ENCODE measurements around the gene PIP5K1C. TPM values are rescaled to one million over a fixed set of nuclear protein-coding genes. Genes with fewer than 3 reads are reported as not detected.

PIP5K1C gene
- total RNA-seq, 3 donors from 2014 or later, result 14.6 to 15.7 (median 15.7) TPM

GRCh38 chr19:3636506-3636905, 63.8 kb downstream of the PIP5K1C start:
- no peak overlapping the region for H3K27ac ChIP-seq
- intact Hi-C loops (cut with DNase I; ENCODE audit: low total_unique reads), result no loop called here
- H3K9me3 ChIP-seq, result no peaks in the 10 kb centered on the region
- H3K36me3 ChIP-seq, result no peaks in the 10 kb centered on the region
- TF ChIP-seq POLR2A (IDR thresholded peaks at IDR 0.05) (no peak), CTCF (IDR thresholded peaks at IDR 0.05) (no peak), POLR2AphosphoS5 (IDR thresholded peaks at IDR 0.05) (no peak)
- H3K27me3 ChIP-seq, result no peaks in the 10 kb centered on the region
- no peak for DNase-seq (ENCODE audit: low spot score in 2 of 2)
- H3K4me3 ChIP-seq, result no peak overlapping the region
- H3K4me1 ChIP-seq, result no peaks in the 10 kb centered on the region

GRCh38 chr19:3634496-3635045, 65.7 kb downstream of the PIP5K1C start:
- no peaks in the 10 kb centered on the region for H3K36me3 ChIP-seq
- no peak overlapping the region for H3K27ac ChIP-seq
- no peaks in the 10 kb centered on the region for H3K4me1 ChIP-seq
- no peak for DNase-seq (ENCODE audit: low spot score in 2 of 2)
- intact Hi-C loops (cut with DNase I; ENCODE audit: low total_unique reads), result no loop called here
- no peak overlapping the region for H3K4me3 ChIP-seq
- H3K27me3 ChIP-seq, result no peaks in the 10 kb centered on the region
- H3K9me3 ChIP-seq, result no peaks in the 10 kb centered on the region
- no peak for TF ChIP-seq POLR2A (IDR thresholded peaks at IDR 0.05)
- TF ChIP-seq CTCF (IDR thresholded peaks at IDR 0.05), result no peak
- no peak for TF ChIP-seq POLR2AphosphoS5 (IDR thresholded peaks at IDR 0.05)

DNA sequence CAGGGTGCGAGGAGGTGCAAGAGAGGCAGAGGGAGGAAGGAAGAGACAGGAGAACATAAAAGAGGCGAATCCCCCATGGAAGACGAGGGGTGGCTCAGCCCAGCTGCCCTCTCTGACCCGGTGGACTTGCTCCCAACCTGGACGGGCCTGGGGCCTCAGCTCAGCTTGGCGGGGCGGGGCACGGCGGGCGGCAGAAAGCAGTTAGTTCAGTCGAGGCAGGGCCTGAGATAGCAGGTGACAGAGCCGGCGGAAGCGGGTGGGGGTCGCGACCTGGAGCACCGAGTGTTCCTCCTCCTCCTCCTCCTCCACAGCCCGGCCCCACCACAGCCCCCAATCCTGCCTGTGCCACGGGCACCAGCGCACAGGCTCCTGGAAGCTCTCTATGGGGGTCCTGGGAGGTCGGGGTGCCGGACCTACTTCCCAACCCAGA, 66.7 kb downstream of the PIP5K1C start:
- no peak overlapping the region for H3K27ac ChIP-seq
- H3K4me3 ChIP-seq, result no peak overlapping the region
- no peak for DNase-seq (ENCODE audit: low spot score in 2 of 2)
- no peaks in the 10 kb centered on the region for H3K27me3 ChIP-seq
- H3K9me3 ChIP-seq, result no peaks in the 10 kb centered on the region
- TF ChIP-seq POLR2A (IDR thresholded peaks at IDR 0.05) (no peak), CTCF (IDR thresholded peaks at IDR 0.05) (no peak), POLR2AphosphoS5 (IDR thresholded peaks at IDR 0.05) (no peak)
- no peaks in the 10 kb centered on the region for H3K36me3 ChIP-seq
- no peaks in the 10 kb centered on the region for H3K4me1 ChIP-seq
- intact Hi-C loops (cut with DNase I; ENCODE audit: low total_unique reads), result no loop called here

DNA sequence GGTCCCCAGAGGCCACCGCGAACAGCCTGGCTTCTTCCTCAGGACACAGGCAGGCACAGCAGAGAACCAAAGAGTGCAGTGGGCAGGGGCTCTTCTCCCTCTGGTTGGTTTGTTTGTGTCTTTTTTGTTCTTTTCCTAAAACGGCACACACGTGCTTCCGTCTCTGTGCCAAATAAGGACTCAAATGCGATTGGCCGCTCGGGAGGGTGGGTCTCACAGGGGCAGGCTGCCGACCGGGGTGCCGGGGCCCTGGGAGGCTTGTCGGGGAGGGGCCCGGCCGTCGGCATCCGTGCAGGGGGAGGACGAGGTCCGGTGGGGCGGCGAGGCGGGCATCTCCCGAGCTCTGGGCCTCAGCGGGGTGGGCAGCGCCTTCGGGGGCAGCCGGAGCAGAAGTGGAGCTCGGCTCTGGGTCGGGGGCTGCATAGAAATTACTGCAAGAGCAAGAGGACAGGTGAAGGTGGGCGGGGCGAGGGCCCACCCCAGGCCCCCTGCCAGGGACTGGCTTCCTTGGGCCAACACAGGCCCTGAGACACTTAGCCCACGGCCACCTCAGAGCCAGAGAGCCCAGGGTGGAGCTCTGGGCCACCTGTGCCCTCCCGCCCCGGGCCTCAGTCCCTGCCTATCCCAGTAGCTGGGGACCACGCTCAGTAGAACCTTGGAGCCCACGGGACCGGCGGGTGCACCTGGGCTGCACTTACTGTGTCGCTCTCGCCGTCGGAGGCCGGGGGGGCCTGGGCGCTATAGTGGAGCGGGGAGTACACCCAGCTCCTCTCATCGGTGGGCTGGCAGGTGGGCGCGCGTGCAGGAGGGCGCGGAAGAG, 67.3 kb downstream of the PIP5K1C start:
- TF ChIP-seq POLR2AphosphoS5 (IDR thresholded peaks at IDR 0.05) (no peak), CTCF (IDR thresholded peaks at IDR 0.05) (no peak), POLR2A (IDR thresholded peaks at IDR 0.05) (no peak)
- Histone ChIP-seq H3K9me3 (no peaks in the 10 kb centered on the region), H3K27me3 (no peaks in the 10 kb centered on the region), H3K36me3 (no peaks in the 10 kb centered on the region), H3K4me1 (no peaks in the 10 kb centered on the region), H3K4me3 (no peak overlapping the region), H3K27ac (no peak overlapping the region)
- intact Hi-C loops (cut with DNase I; ENCODE audit: low total_unique reads), result no loop called here
- no peak for DNase-seq (ENCODE audit: low spot score in 2 of 2)

DNA sequence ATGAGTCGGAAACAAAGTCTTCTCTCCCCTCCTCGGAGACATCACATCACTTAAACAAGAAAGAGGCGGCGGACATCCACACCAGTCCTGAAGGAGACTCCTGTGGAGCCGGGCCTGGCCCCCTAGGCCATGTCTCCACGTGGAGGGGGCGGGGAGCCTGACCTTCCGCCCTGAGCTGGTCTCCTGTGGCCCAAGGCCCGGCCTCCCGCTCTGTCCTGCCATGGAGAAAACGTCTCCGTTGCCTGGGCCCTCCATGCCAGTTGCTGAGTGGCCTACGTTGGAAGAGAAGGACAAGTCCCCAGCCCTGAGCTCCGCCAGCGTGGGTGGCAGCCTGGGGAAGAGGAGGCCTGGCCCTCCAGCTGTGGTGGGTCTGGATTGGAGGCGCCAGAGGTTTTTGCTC, 68.2 kb downstream of the PIP5K1C start:
- intact Hi-C loops (cut with DNase I; ENCODE audit: low total_unique reads), result no loop called here
- H3K27me3 ChIP-seq, result no peaks in the 10 kb centered on the region
- no peaks in the 10 kb centered on the region for H3K36me3 ChIP-seq
- no peaks in the 10 kb centered on the region for H3K9me3 ChIP-seq
- DNase-seq (ENCODE audit: low spot score in 2 of 2), result no peak
- TF ChIP-seq POLR2AphosphoS5 (IDR thresholded peaks at IDR 0.05) (no peak), CTCF (IDR thresholded peaks at IDR 0.05) (no peak), POLR2A (IDR thresholded peaks at IDR 0.05) (no peak)
- no peaks in the 10 kb centered on the region for H3K4me1 ChIP-seq
- no peak overlapping the region for H3K27ac ChIP-seq
- H3K4me3 ChIP-seq, result no peak overlapping the region

All from breast epithelium (tissue), 4 donors.